HepG2 (cell line): ENCODE data around the gene SLC35F3. TPM values are rescaled to one million over a fixed set of nuclear protein-coding genes. Genes with fewer than 3 reads are reported as not detected.
A peak's percentile ranks its signal among the peaks of the same experiment; 100 is the strongest.

Experiments
- ATAC-seq: fragments of 200-7000 bp; cut with Tn5 transposase; 3 replicates; pipeline ENCODE4 v1.9.1; 2020; ENCODE audit warnings: mild to moderate bottlenecking, moderate library complexity
- BruUV-seq: library from RNA; stranded (reverse); fragments of 400-500 nt; replicated peaks from 2 replicates; lab custom pipeline; 2021; lab: Mats Ljungman, UMichigan
- CTCF ChIA-PET: fragments of 300-600 bp; formaldehyde crosslinking; extraction: SDS; loops from one replicate; lab custom pipeline; 2021; ENCODE audit warnings: low total read pairs, inconsistent platforms, low intra/inter-chr PET ratio; lab: Yijun Ruan, JAX
- POLR2A ChIA-PET: fragments of 350-600 bp; sonication (Branson Sonifier 250); formaldehyde crosslinking; loops from one replicate; lab custom pipeline; 2020; ENCODE audit warnings: antibody characterized with exemption, inconsistent platforms; lab: Yijun Ruan, JAX
- DNase-seq: peaks from one replicate; pipeline ENCODE4 v3.0.0-alpha.2; 2015; ENCODE audit warnings: low spot score
- FAIRE-seq: peaks from 3 replicates; lab custom pipeline; 2011; peaks lifted over from hg19 to GRCh38; lab: Jason Lieb, UNC
- H2AFZ ChIP-seq: one replicate; pipeline ENCODE4 v1.6.1; 2011; ENCODE audit warnings: low read length, inconsistent platforms
- H3K27ac ChIP-seq: fragments of 300-600 bp; 3 replicates; pipeline ENCODE4 v1.8.0; 2011; ENCODE audit warnings: mixed run types, mild to moderate bottlenecking, mixed read lengths, low read length, inconsistent platforms; ENCODE audit not compliant: insufficient read depth; ENCODE audit errors: extremely low read length
- H3K27me3 ChIP-seq, 2 experiments: fragments of 200-600 bp in 1 of 2; 2 replicates in 1 of 2; 3 replicates in 1 of 2; pipeline versions ENCODE4 v1.6.0 to v1.8.0; 2011; ENCODE audit warnings: low read length in 2 of 2, mild to moderate bottlenecking in 2 of 2, moderate library complexity in 2 of 2, inconsistent platforms in 1 of 2; ENCODE audit not compliant: insufficient read depth in 2 of 2, control insufficient read depth in 1 of 2
- H3K36me3 ChIP-seq, 2 experiments: fragments of 200-600 bp in 1 of 2; replicated peaks in 1 of 2; 2 replicates in 1 of 2; 3 replicates in 1 of 2; pipeline versions ENCODE4 v1.5.1 to v1.8.0; 2011; ENCODE audit warnings: low read length in 2 of 2, inconsistent platforms in 1 of 2; ENCODE audit not compliant: insufficient read depth in 2 of 2, control insufficient read depth in 1 of 2
- H3K4me1 ChIP-seq: 2 replicates; pipeline ENCODE4 v1.5.1; 2012; ENCODE audit warnings: low read length, inconsistent platforms; ENCODE audit not compliant: insufficient read depth
- H3K4me2 ChIP-seq: 2 replicates; pipeline ENCODE4 v1.6.0; 2011; ENCODE audit warnings: low read depth, low read length, inconsistent platforms
- H3K4me3 ChIP-seq, 3 experiments: fragments of 200-600 bp in 1 of 3; sonication (generic), shearing (Covaris generic) in 1 of 3; replicated peaks in 1 of 3; 2 replicates each; pipeline ENCODE4 v1.5.1; 2011 to 2016; ENCODE audit warnings: low read length in 3 of 3, inconsistent platforms in 2 of 3, low read depth in 2 of 3, mild to moderate bottlenecking in 2 of 3, control low read depth in 1 of 3, mixed read lengths in 1 of 3; ENCODE audit not compliant: insufficient read depth in 1 of 3
- H3K79me2 ChIP-seq: one replicate; pipeline ENCODE4 v1.6.1; 2011; ENCODE audit warnings: low read length, inconsistent platforms; ENCODE audit not compliant: insufficient read depth
- H3K9ac ChIP-seq: 2 replicates; pipeline ENCODE4 v1.6.0; 2011; ENCODE audit warnings: mild to moderate bottlenecking, low read depth, low read length, inconsistent platforms; ENCODE audit not compliant: insufficient read depth
- H3K9me3 ChIP-seq: 2 replicates; pipeline ENCODE4 v1.5.1; 2012; ENCODE audit warnings: mild to moderate bottlenecking, low read length
- H4K20me1 ChIP-seq: 2 replicates; pipeline ENCODE4 v1.6.0; 2011; ENCODE audit warnings: inconsistent platforms, mild to moderate bottlenecking, low read length, moderate library complexity; ENCODE audit not compliant: insufficient read depth
- CENPBD1 ChIP-seq: sonication (generic); formaldehyde crosslinking; IDR thresholded peaks from 2 replicates; pipeline ENCODE4 v1.8.0; 2022; ENCODE audit warnings: missing genetic modification reagents, low read depth, mild to moderate bottlenecking, borderline replicate concordance
- EP300 ChIP-seq, 3 experiments: sonication (generic) in 1 of 3; formaldehyde crosslinking in 1 of 3; IDR thresholded peaks; 2 replicates each; pipeline versions ENCODE4 v1.5.1 to v1.6.1; 2011 to 2020; ENCODE audit warnings: low read depth in 2 of 3, low read length in 2 of 3, borderline replicate concordance in 1 of 3, improper control_type of control experiment in 1 of 3, mild to moderate bottlenecking in 1 of 3, missing genetic modification reagents in 1 of 3, moderate library complexity in 1 of 3
- GATAD2A ChIP-seq: IDR thresholded peaks from 2 replicates; pipeline ENCODE4 v1.6.1; 2016
- IKZF5 ChIP-seq: IDR thresholded peaks from 2 replicates; pipeline ENCODE4 v1.6.1; 2018; ENCODE audit warnings: missing genetic modification reagents, mild to moderate bottlenecking, missing compliant biosample characterization
- MNT ChIP-seq: fragments of 450-650 bp; IDR thresholded peaks from 2 replicates; pipeline ENCODE4 v1.6.1; 2016
- NFATC3 ChIP-seq: sonication (generic); formaldehyde crosslinking; IDR thresholded peaks from 2 replicates; pipeline ENCODE4 v1.5.1; 2020; ENCODE audit warnings: mild to moderate bottlenecking, missing genetic modification reagents
- PITX1 ChIP-seq: sonication (generic); formaldehyde crosslinking; IDR thresholded peaks from 2 replicates; pipeline ENCODE4 v1.5.1; 2020; ENCODE audit warnings: mild to moderate bottlenecking, missing genetic modification reagents
- PLRG1 ChIP-seq: fragments of 450-650 bp; conservative IDR thresholded peaks from 2 replicates; pipeline ENCODE4 v1.6.1; 2016
- PLSCR1 ChIP-seq: sonication (generic); formaldehyde crosslinking; IDR thresholded peaks from 2 replicates; pipeline ENCODE4 v1.5.0; 2020; ENCODE audit warnings: missing genetic modification reagents, mild to moderate bottlenecking, borderline replicate concordance
- SMC3 ChIP-seq: IDR thresholded peaks from 2 replicates; pipeline ENCODE4 v1.6.1; 2011; ENCODE audit warnings: low read length, improper control_type of control experiment
- WGBS: methylation state at CpG from one replicate; pipeline ENCODE4 v1.1.6; 2017; ENCODE audit warnings: low lambda C conversion rate; 5-methylcytosine and 5-hydroxymethylcytosine counted together
- in situ Hi-C: cut with HindIII; loops from 2 replicates; pipeline ENCODE4 v1.10.0; 2017; ENCODE audit warnings: low pct_unique_long_range_greater_than_20kb; ENCODE audit not compliant: extremely low pct_ligation_motif_present
- intact Hi-C: fragments of 100-400 bp; cut with micrococcal nuclease; formaldehyde crosslinking; loops from one replicate; pipeline ENCODE4 v1.10.0; 2022; ENCODE audit not compliant: unreplicated experiment
- polyA plus RNA-seq, 8 experiments: library from polyadenylated mRNA; depleted of rRNA in 3 of 8; stranded (reverse) in 7 of 8; unstranded in 1 of 8; fragments of >200 nt; fragmentation: Illumina TruSeq in 4 of 8; extraction: Trizol in 4 of 8; gene quantifications; 2 replicates each; pipeline versions ENCODE4 v1.2.1 to v1.2.3, GENCODE V29; 2011 to 2016; ENCODE audit warnings: low read depth in 4 of 8, missing spikeins in 1 of 8, mixed read lengths in 1 of 8; ENCODE audit not compliant: insufficient read depth in 1 of 8
- total RNA-seq, 5 experiments: library from RNA; depleted of rRNA; stranded (reverse); fragments of >200 nt; fragmentation: Illumina TruSeq; extraction: Trizol; gene quantifications; 2 replicates each; pipeline ENCODE4 v1.2.3, GENCODE V29; 2016; ENCODE audit warnings: low read depth in 1 of 5

SLC35F3 gene
- total and polyA plus RNA-seq, 2 of the 13 experiments (the other 11 are each of a cell fraction or from before 2014, with no cell fraction given): not detected

- TF ChIP-seq SMC3: peak; percentile 79
- TF ChIP-seq IKZF5 (CRISPR knock-in tag): no peak
- TF ChIP-seq GATAD2A (CRISPR knock-in tag): no peak
- TF ChIP-seq PLRG1: no peak
- TF ChIP-seq NFATC3: no peak
- TF ChIP-seq PITX1 (CRISPR knock-in tag): no peak
These were observed 161.4 kb downstream of the SLC35F3 start (continued) for GRCh38 chr1:234065794-234066447.

DNA sequence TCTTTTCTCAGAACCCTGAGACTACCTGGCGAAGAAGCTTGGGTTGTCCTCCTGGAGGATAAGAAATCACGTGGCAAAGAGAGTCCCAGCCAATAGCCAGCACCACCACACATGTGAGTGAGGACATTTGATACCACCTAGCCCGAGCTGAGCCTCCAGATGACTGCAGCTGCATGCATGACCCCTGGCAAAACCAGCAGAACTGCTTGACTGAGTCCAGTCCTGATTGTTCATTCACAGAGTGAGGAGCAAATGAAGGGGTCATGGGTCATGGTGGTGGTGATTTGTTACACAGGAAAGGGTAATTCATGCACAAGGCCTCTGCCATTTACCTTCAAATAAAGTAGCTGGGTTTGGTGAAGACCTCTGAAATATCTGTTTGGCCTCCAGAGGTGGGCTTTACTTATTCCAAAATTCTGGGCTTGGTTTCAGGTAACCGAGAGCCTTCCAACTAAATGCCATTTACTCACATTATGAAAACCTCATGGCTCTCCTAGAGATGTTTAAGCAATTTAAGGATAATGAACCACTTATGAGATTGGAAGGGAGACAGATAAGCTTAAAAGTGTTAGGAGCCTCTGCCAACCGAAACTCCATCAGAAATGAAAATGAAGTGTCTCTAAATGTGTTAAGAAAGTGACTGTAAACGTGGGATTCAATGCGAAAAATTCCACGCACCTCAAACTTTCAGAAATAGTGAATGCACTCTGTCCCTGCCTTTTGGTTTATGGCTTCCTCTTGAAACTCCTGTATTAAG lies 163.3 kb downstream of the SLC35F3 start:
- FAIRE-seq (no peak), DNase-seq (no peak), ATAC-seq (no peak)
- TF ChIP-seq MNT (peak; percentile 15; the same call in 1 of the 2 replicates), PLSCR1 (CRISPR knock-in tag) (no peak), EP300 (IDR thresholded peaks at IDR 0.05; ENCODE audit: low read depth in 2 of 2, low read length in 2 of 2) (no peak), EP300 (CRISPR knock-in tag; IDR thresholded peaks at IDR 0.05; ENCODE audit: borderline replicate concordance) (no peak), CENPBD1 (CRISPR knock-in tag) (no peak)
- 3% methylated on average over 8 of the region's 8 CpGs for WGBS
- H2AFZ ChIP-seq: no peak overlapping the region
- no peak overlapping the region for H3K27ac ChIP-seq
- no peaks in the 10 kb centered on the region for H3K4me1 ChIP-seq
- no peaks in the 10 kb centered on the region for H3K36me3 ChIP-seq
- intact Hi-C loops: no loop called here
- H3K9me3 ChIP-seq: no peaks in the 10 kb centered on the region
- ChIA-PET POLR2A (no interaction called here), CTCF (no interaction called here)
- no peak overlapping the region for H3K9ac ChIP-seq
- no TSS peak for BruUV-seq
- H3K4me3 ChIP-seq: no peak overlapping the region
- no peak overlapping the region for H3K4me2 ChIP-seq
- no peaks in the 10 kb centered on the region for H3K79me2 ChIP-seq
- in situ Hi-C loops: loop anchor here (10.0 kb wide), 1 partner anchor 673 kb away; no protein-coding TSS in a partner anchor
- no peaks in the 10 kb centered on the region for H3K27me3 ChIP-seq
- H4K20me1 ChIP-seq: no peaks in the 10 kb centered on the region
